Measurements from ENCODE around the gene TPSB2.
"Not testable (repeated sequence)": the region's sequence is repeated elsewhere in the genome, so short reads cannot be mapped to it uniquely, and the experiment has no call there.

The TPSB2 gene

DNA sequence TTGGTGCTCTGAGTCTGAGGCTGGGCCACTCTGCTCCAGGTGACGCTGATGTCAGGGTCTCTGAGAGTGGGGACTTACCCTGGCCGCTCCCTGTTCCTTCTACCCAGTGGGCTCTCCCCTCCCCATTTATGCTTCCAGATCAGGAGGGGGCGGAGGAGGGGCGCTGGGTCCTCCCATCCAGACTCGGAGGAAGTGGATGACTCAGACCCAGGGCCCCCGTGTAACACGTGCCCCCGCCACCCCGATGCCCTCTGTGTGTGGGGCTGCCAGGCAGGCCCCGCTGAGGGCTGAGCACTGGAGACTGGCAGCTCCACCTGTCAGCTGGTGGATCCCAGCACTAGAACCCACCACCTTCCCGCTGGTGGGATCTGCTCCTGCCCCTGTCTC is at the start of gene TPSB2:
Gene TPSB2, minus strand, starts transcription at position 101 of the 387 bp plus-strand sequence. CDS start 233 bp downstream, outside the sequence.
- not testable (repeated sequence) for DNase-seq

DNA sequence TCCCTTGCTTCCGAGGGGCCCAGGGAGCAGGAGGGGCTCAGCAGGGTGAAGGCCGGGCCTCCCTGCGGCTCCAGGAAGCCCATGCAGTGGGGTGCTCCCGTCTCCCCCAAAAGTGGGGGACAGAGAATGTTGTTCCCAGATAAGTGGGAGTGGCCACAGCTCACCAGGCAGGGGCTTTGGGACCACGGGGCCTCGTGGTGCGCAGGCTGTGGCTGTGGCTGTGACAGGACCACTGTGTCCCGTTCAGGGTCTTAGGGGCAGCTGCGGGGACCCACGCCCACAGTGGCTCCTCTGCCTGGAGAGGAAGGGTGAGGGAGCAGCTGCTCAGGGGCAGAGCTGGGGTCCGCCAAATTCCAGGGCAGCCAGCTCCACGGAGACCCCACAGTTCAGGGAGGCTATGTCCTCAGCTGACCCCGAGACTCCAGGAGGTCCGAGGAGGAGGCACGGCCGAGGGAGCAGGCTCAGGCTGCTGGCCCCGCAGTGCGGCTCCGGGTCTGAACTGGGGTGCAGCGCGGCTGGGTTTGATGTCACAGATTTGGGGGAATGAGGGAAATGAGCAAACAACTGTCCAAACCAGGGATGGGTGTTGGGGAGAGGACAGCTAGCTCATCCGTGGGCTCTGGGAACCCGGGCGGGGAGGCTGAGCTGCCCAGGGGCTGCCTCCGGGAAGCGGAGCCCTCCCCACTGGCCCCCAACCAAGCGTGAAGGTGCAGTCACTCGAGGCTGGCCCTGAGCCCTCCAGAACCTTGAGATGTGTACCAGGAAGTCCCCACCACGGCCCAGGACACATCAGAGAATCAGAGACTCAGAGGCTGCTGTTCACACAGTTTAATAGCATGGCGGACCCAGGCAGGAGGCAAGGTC is 49.3 kb upstream of the TPSB2 start:
- no peak for DNase-seq

DNA sequence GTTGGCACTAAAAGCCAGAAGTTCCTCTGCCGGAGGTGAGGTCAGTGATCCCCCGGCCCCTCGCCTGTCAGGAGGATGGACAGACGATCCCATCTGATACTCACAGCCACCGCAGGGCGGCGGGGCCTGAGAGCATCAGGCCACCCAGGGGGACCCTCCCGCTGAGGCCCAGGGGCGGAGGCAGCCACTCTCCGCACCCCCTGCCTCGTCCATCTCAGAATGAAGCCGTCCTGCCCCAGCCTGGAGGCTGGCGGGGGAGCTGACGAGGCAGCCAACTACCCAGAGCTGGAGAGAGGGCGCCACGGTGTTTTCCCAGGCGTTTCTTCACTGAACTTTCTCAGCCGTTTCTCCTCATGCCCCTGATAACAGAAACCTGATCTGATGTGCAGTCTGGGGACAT is 48.5 kb upstream of the TPSB2 start:
- DNase-seq = no peak

DNA sequence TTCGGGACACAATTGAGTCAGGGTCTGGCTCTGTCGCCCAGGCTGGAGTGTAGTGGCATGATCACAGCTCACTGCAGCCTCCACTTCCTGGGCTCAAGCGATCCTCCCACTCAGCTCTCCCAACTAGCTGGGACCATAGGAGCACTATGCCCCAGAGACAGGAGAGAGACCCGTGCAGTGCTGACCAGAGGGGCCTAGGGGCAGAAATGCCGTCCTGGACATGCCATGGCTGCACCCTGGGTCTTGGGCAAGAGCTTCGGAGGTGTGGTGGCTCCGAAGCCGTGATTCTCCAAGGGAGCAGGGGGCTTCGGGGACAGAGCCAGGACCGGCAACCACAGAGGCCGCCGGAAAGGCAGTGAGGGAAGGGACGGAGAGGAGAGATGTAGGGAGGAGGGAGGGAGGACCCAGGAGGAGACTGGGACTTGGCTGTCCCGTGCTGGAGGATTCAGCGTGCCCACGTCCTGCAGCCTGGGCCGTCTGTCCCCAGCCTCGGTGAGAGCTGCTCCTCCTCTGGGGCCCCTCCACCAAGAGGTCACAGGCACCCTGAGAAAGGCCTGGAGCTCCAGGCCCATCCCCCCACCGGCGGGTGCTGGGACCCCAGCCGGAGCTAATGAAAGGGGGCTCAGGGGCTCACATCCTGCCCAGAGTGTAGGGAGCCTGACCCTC is 47.8 kb upstream of the TPSB2 start:
- DNase-seq = no peak

DNA sequence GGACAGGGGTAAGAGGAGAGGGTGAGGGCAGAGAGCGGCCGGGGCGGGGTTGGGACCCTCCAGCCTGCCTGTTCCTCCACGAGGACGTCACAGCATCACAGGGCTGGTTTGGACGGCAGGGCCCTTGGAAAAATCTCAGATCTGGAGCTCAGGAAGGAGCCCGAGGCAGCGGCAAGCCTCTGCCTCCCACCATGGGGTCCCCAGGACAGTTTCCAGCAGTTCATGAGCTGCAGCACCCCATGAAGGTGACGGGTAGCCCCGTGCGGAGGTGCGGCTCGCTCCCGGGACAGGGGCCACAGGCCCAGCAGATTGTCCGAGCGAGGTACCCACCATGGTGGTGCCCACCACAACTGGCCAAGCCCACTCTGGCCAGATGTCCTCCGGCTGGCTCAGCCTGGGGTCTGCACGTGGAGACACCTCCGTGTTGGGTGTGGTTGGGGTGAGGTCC is 47.2 kb upstream of the TPSB2 start:
- no peak for DNase-seq

DNA sequence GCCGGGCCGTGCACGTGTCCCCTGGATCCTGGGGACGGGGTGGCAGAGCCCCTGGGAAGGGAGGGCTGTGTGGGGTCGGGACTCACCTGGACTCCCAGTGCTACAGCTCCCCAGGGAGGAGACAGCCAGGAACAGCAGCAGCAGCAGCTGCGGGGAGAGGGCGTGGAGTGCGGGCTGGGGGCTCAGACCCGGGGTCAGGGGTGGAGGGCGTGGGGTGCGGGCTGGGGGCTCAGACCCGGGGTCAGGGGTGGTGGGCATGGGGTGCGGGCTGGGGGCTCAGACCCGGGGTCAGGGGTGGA is 46.5 kb upstream of the TPSB2 start:
- no peak for DNase-seq

DNA sequence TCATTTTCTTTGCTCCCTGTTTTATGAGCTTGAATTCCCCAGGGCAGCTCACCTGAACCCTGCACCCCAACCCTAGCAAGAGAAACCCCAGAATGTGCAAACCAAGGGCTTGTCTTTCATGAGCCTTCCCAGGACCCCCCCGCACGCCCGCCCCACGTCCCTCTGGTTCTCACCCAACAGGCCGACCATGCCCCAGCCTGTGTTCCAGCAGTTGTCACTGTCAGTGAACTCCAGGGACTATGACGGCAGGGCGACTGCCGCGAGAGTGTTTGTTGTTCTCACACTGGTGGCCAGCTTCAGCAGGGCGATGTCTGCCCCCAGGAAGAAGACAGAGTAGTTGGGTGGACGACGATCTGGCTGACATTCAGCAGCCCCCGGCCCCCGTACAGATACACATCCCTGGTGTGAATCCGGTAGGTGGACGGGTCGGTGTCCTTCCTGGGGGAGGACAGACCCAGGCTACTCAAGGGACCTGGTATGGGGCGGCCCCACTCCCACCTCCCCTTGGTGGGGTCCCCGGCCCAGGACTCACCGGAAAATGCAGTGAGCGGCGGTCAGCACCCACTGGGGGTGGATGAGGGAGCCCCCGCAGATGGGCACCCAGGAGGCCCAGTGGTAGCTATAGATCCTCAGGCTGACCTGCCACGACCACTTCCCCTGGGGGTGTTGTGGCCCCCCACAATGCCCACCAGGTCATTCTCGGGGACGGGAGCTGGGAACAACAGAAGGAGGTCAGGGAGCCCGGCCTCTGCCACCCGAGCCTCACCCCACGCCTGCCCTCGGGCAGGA is 46.0 kb upstream of the TPSB2 start:
- DNase-seq = no peak

DNA sequence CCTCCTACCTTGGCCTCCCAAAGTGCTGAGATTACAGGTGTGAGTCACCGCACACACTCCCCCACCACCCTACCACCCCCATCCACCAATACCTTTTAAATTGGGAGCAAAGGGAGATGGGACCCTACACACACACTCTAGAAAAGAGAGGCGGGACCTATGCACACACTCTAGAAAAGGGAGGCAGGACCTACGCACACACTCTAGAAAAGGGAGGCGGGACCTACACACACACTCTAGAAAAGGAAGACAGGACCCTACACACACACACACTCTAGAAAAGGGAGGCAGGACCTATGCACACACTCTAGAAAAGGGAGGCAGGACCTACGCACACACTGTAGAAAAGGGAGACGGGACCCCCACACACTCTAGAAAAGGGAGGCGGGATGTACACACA is 44.8 kb upstream of the TPSB2 start:
- DNase-seq = no peak

DNA sequence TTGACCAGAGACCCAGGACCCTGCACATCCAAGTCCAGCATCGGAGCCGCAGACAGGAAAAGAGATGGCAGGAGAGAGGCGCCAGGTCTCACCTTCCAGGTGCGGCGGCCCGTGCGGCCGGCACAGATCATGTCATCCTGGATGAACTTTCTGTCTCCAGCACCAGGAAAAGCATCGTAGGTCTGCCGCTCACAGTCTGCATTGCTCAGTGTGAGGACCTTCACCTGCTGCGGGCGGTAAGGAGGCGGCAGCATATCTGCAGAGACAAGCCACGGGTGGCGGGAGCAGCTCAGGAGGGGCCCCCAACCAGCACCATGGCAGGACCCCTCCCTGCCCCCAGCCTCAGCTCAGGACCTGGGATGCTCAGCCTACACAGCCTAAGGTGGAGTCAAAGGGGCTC is 43.8 kb upstream of the TPSB2 start:
- DNase-seq = no peak

DNA sequence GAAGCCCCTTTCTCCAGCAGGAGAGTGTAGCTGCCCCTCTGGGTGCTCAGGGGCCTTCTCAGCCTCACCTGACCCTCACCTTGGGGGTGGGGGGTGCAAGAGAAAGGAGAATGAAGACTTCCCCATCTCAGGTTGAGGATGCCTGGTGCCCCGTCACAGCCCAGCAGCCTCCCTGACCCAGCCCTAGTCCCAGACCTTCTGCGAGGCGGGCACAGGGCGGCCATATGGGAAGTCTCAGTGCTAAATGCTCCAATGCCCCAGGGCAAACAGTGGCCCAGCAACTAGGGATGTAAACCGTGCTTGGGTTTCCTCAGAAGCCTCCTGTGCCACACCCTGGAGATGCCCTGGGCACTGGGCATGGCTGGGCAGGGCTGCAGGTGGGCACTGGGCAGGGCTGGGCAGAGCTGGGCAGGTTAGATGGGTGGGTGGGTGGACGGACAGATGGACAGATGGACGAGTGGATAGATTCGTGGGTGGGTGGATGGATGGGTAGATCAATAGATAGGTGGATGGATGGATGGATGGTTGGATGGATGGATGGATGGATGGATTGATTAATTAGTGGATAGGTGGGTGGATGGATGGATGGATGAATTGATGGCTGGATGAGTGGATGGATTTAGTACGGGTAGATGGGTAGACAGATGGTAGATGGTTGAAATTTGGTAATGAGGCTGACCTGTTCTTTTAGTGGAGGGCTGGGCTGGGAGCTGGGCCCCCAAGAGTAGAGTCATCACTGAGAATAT is 42.6 kb upstream of the TPSB2 start:
- DNase-seq = peak; percentile 68

DNA sequence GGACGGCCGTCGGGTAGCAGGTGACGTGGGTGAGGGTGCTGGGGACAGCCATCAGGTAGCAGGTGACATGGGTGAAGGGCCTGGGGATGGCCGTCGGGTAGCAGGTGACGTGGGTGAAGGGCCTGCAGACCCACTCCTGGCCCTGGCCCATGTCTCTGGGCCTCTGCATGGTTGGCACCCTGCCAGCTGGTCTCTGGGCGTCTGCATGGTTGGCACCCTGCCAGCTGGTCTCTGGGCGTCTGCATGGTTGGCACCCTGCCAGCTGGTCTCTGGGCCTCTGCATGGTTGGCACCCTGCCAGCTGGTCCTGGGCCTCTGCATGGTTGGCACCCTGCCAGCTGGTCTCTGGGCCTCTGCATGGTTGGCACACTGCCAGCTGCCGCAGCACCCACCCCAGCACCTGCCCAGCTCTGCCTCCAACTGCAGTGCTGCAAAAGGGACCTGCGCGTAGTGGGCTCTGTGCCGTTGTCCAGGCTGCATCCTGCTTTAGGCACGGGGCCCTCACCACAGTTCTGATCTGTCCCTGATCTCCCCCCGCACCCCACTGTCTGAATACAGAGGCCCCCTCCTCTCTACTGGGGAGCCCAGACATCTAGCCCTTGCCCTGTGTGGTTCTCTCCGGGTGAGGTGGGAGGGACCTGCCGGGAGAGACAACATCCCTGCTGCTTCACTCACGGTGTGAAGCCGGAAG is 41.9 kb upstream of the TPSB2 start:
- peak; percentile 98 for DNase-seq

DNA sequence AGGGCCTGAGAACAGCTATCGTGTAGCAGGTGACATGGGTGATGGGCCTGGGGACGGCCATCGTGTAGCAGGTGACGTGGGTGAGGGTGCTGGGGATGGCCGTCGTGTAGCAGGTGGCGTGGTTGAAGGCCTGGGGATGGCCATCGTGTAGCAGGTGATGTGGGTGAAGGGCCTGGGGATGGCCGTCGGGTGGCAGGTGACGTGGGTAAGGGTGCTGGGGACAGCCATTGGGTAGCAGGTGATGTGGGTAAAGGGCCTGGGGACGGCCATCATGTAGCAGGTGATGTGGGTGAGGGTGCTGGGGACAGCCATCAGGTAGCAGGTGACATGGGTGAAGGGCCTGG is 41.4 kb upstream of the TPSB2 start:
- no peak for DNase-seq

DNA sequence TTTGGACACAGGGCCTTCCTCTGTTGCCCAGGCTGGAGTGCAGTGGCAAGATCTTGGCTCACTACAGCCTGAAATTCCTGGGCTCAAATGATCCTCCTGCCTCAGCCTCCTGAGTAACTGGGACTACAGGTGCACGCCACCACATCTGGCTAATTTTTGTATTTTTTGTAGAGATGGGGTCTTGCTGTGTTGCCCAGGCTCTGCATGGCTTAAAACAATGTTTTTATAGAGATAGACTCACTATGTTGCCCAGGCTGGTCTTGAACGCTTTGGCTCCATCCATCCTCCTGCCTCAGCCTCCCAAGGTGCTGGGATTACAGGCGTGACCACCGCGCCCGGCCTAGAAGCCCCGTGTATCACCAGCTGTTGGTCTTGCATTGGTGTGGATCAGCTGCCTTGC is 39.4 kb upstream of the TPSB2 start:
- DNase-seq = not testable (repeated sequence)

DNA sequence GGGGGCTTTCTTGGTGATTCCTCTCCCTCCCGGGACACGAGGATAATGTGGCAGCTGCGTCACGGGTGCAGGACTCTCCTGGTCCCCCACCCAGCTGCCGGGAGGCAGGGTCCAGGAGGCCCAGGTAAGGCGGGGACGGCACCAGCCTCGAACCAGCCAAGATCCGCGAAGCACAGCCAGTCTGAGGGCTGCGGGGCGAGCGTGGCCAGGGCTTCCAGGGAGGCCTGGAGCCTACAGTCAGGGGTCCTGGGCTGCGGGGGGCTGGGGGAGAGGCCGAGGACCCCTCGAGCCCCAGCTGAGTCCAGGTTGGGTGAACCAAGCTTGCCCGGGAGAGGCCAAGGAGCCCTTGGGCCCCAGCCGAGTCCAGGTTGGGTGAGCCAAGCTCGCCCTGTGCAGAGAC is 35.8 kb upstream of the TPSB2 start:
- DNase-seq = no peak

DNA sequence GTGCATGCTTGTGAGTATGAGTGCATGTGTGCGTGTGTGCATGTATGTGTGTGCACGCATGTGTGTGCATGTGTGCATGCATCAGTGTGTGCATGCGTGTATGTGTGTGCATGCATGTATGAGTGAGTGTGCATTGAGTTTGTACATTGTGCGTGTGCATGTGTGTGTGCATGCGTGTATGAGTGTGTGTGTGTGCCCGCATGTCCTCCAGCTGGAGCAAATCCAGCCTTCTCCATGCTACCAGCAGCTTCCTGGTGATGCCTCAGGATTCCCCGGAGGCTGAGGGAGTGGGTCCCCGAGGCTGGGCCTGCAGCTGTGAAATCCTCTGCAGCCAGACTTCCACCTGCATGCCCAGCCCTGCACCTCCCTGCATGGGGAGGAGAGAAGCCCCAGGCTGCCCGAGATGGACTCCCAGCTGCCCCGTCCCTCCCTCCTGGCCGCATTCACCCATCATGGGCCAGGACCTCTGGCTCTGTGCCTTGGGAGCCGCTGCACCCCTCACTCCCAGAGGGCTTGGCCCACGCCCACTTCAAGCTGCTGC is 35.2 kb upstream of the TPSB2 start:
- no peak for DNase-seq

DNA sequence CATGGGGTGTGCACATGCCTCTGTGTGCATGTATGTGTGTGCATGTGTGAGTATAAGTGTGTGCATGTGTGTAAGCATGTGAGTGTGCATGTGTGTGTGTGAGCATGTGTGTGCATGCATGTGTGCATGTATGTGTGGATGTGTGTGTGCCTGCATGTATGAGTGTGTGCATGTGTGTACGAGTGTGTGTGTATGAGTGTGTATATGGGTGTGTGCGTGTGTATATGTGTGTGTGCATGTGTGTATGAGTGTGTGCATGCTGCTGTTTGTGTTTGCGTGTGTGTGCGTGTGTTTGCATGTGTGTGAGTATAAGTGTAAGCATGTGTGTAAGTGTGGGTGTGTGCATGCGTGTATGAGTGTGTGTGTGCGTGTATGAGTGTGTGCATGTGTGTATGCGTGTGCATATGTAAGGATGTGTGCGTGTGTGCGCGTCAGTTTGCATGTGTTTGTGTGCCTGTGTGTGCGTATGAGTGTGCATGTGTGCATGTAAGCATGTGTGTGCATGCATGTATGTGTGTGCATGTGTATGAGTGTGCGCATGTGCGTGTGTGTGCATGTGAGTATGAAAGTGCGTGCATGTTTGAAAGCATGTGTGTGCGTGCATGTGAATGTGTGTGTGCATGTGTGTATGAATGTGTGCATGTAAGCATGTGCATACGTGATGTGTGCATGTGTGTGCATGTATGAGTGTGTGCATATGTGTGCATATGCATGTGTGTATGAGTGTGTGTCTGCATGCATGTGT is 34.5 kb upstream of the TPSB2 start:
- DNase-seq = no peak

DNA sequence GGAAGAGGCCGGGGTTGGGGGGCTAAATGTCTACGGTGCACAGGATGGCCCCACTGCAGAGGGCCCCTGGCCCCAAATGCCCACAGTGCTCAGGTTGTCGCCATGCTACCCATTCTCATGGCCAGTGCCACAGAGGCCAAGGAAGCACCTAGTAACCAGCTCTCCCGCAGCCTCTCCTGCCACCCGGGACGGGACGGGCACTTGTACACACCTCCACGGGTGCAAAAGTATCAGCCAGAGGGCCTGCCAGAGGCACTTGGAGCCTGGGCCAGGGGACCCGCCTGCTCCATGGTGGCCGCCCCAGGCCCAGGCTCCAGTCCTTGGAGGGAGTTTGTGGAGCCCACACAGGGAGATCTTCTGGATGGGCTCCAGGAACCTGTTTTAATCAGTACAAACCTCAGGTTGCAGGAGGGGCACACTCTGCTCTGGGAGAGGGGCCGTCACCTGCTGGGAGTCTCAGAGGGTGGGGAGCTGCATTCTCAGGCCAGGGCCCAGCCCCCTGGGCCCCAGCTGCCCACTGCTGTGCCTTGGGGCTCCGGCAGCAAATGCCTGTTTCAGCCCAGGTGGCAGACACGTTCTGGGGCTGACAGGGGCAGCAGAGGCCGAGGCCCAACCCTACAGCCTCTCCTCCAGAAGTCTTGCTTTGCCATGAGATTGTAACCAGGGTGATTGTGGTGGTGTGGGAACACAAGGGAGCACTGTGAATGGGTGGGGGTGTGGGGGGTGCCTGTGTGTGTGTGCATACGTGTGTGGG is 33.8 kb upstream of the TPSB2 start:
- DNase-seq = no peak

DNA sequence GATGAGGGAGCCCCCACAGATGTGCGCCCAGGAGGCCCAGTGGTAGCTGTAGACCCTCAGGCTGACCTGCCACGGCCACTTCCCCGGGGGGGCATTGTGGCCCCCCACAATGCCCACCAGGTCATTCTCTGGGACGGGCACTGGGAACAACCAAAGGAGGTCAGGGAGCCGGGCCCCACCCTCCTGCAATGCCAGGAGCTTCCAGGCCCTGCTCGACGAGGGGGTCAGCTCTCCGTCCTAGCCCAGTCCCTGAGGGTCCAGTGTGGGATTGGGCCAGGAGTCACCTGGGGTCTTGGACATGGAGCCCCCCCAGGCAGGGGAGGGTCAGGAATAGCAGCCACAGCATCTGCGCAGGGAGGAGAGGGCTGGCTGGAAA is 32.9 kb upstream of the TPSB2 start:
- DNase-seq = no peak

DNA sequence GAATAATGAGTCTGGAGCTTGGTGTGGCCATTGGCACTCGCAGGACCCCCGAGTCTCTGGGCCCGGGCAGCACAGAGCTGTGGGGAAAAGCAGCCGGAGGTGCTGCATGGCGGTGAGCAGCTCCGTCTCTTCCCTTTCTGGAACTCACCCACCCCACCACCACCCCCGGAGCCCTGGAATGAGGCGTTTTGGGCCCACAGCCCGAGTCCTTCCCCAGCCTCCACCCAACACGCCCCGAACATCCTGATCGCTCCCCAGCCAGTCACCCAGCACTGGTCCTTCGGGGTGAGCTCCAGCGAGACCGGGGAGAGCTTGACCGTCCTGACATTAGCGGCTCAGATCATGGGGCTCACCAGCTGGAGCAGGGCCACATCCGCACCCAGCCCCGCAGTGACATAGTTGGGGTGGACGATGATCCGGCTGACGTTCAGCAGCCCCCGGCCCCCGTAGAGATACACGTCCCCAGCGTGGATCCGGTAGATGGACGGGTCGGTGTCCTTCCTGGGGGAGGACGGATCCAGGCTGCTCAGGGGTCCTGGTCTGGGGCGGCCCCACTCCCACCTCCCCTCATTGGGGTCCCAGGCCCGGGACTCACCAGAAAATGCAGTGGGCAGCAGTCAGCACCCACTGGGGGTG is 32.3 kb upstream of the TPSB2 start:
- no peak for DNase-seq

Measured in RPMI8226 (cell line).